Lower leg skin (tissue), 3 donors: Measurements from ENCODE around the gene PTOV1.

Experiments
- CTCF ChIP-seq, 3 donors: fragments of 450-650 bp; IDR thresholded peaks; one replicate each; pipeline ENCODE4 v1.5.1; 2016; ENCODE audit warnings: antibody characterized with exemption in 3 of 3, mild to moderate bottlenecking in 3 of 3, moderate library complexity in 2 of 3
- POLR2A ChIP-seq, 2 donors: fragments of 450-650 bp; IDR thresholded peaks; one replicate each; pipeline ENCODE4 v1.6.1; 2016 to 2017; ENCODE audit warnings: antibody characterized with exemption in 2 of 2, mild to moderate bottlenecking in 1 of 2, moderate library complexity in 1 of 2

- TF ChIP-seq CTCF (IDR thresholded peaks at IDR 0.05) (no peak), POLR2A (IDR thresholded peaks at IDR 0.05) (no peak)
Observed at GRCh38 chr19:49871349-49871985, 20.5 kb downstream of the PTOV1 start.
